Astrocyte of the spinal cord (primary cell): Measurements from ENCODE around the gene IL4I1.
A peak's percentile ranks its signal among the peaks of the same experiment; 100 is the strongest.
"Not testable (repeated sequence)": the region's sequence is repeated elsewhere in the genome, so short reads cannot be mapped to it uniquely, and the experiment has no call there.

Source experiments
- DNase-seq: peaks from one replicate; pipeline ENCODE4 v3.0.0; 2011; ENCODE audit warnings: low read depth, low spot score
- H3K4me3 ChIP-seq: 2 replicates; pipeline ENCODE4 v1.5.1; 2011; ENCODE audit warnings: low read depth, mild to moderate bottlenecking, low read length, moderate library complexity
- CTCF ChIP-seq: IDR thresholded peaks from 2 replicates; pipeline ENCODE4 v1.5.1; 2012; ENCODE audit warnings: low read depth, mild to moderate bottlenecking, low read length, inconsistent platforms
- in situ Hi-C: cut with HindIII; loops from 2 replicates; pipeline ENCODE4 v1.10.0; 2017; ENCODE audit warnings: low sequenced_read_pairs

IL4I1 gene

DNA sequence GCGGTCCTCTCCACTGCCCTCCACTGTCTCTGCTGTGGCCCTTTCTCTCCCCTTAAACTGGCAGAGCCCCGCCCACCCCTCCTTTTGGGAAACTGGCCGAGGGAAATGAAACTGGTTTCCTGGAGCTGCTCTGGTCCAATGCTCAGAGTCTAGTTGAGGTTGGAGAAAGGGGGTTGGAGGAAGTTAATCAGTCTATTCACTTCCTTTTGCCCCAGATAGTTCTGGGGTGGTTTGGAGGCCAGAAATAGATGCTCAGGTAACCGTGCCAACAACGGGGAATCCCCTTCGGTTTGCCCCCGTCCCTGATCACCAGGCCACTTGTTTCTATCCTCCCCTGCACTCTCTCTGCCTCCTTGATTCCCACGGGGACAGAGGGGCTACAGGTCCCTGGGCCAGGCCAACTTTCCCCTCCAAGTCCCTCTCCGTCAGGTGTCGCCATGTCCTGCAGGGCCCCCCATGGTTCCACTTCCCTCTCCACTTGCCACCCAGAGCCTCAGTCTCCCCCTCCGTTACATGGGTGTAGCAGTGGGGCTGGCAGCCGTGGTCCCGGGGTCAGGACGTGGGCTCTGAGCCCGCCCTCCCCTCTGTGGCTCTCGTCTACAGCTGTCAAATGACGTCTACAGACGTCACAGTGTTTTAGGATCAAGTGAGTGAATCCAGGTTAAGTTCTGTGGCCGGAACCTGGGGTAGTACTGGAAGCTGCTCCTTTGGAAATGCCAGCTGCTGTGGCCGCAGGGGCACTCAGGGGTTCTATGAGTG lies at the start of gene IL4I1:
TSS of gene IL4I1 (minus strand) at position 25 of the 759 bp plus-strand sequence. CDS start 727 bp downstream, outside the sequence.
- DNase-seq: peak; percentile 19
- no peak within 1 kb of the TSS for H3K4me3 ChIP-seq
- in situ Hi-C loops: no loop called here
- no peak for TF ChIP-seq CTCF

DNA sequence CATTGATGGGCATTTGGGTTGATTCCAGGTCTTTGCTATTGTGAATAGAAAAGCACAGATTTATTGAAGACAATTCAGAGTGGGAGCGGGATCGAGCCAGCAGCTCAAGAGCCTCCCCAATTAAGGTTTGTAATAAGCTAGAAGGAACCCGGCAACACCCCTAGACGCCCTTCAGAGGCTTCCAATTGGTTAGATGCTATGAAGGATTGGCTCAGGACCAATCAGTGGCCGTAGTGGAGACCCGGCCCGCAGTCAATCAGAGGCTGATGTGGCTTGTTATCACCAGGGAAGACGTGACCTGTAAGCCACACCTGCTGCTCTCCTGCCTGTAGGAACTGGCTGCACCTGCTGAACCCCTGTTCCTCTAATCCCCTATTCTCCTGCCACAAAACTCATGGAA lies 49.7 kb upstream of the IL4I1 start:
- in situ Hi-C loops: no loop called here
- no peak for TF ChIP-seq CTCF
- H3K4me3 ChIP-seq: no peak overlapping the region
- no peak for DNase-seq

GRCh38 chr19:49944567-49944966 lies 47.9 kb upstream of the IL4I1 start:
- DNase-seq, H3K4me3 ChIP-seq, in situ Hi-C loops: not testable (repeated sequence)

- H3K4me3 ChIP-seq: no peak overlapping the region
- no peak for DNase-seq
- TF ChIP-seq CTCF: no peak
- in situ Hi-C loops: no loop called here
These were observed 43.8 kb upstream of the IL4I1 start for GRCh38 chr19:49940482-49940791.

- DNase-seq: no peak
- no peak overlapping the region for H3K4me3 ChIP-seq
- in situ Hi-C loops: no loop called here
- TF ChIP-seq CTCF: no peak
These were observed 43.2 kb upstream of the IL4I1 start for GRCh38 chr19:49939721-49940481.

GRCh38 chr19:49938662-49939061 lies 42.0 kb upstream of the IL4I1 start:
- TF ChIP-seq CTCF: no peak
- in situ Hi-C loops: no loop called here

DNA sequence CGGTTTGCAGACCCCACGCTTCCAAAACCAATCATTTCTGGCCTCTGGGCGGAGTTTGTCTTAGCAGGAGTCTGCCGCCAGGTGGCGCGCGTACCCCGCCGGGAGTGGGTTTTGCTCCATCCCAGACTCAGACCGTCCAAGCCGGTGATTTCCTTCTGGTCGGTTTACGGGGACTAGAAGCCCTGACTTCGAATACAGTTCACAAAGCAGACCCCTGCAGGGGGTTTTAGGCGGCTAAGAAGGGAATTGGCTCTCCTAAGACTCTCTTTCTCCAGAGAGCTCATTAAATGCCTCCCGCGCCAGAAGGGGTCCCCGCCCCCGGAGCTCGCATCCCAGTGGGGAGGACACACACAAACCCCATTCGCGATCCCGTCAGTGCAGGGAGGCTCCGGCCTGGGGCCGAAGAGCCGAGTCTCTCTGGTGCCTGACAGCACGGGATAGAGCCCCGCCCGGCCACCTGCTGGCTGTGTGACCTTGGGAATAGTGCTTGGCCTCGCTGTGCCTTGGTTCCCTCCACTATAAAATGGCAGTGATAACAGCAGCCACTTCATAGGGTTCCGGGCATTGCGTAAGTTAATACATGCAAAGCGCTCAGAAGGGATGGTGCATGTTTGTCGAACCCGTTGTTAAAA lies 41.2 kb upstream of the IL4I1 start:
- TF ChIP-seq CTCF: peak; percentile 98
- peak overlapping the region; percentile 20 for H3K4me3 ChIP-seq
- peak; percentile 65 for DNase-seq
- in situ Hi-C loops: no loop called here

More at GRCh38 chr19:49938662-49939061, 42.0 kb upstream of the IL4I1 start:
- H3K4me3 ChIP-seq: no peak overlapping the region
- DNase-seq: no peak
